ENCODE data around the gene PRLR.

DNA sequence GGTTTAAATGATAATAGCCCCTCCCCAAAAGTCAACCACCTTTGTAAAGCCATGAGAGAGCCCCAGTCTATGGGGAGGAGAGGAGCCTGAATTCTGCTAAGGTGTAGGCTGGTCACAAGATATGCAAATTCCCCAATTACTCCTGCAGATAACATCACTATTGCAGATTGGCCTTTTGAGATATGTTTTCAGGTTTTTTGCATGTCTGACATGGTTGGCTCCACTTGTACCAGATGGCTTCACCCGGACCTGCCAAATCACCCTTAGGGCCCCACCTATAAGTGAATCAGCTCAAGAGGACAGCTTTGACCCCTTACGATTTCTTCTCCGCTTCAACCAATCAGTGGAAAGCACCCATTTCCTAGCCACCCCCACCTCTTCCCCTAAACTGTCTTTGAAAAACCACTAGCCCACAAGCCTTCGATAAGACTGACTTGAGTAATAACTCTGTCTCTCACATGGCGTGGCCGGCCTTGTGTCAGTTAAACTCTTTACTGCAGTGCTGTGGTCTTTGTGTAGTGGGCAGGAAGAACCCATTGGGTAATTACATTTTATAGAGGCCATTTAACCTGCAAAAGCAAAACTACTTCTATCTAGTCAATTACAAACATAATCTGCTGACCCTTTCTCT, 69.7 kb downstream of the PRLR start:
- TF ChIP-seq, protein P1, sequence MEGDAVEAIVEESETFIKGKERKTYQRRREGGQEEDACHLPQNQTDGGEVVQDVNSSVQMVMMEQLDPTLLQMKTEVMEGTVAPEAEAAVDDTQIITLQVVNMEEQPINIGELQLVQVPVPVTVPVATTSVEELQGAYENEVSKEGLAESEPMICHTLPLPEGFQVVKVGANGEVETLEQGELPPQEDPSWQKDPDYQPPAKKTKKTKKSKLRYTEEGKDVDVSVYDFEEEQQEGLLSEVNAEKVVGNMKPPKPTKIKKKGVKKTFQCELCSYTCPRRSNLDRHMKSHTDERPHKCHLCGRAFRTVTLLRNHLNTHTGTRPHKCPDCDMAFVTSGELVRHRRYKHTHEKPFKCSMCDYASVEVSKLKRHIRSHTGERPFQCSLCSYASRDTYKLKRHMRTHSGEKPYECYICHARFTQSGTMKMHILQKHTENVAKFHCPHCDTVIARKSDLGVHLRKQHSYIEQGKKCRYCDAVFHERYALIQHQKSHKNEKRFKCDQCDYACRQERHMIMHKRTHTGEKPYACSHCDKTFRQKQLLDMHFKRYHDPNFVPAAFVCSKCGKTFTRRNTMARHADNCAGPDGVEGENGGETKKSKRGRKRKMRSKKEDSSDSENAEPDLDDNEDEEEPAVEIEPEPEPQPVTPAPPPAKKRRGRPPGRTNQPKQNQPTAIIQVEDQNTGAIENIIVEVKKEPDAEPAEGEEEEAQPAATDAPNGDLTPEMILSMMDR (IDR thresholded peaks at IDR 0.05), result no peak
- TF ChIP-seq ZFX (IDR thresholded peaks at IDR 0.05; ENCODE audit: borderline replicate concordance), result no peak

Measured in 22Rv1 (cell line).